BJ (cell line): ENCODE measurements around the gene KIF26B. TPM values are rescaled to one million over a fixed set of nuclear protein-coding genes. Genes with fewer than 3 reads are reported as not detected.
A peak's percentile ranks its signal among the peaks of the same experiment; 100 is the strongest.

Experiments used
- CTCF ChIA-PET: fragments of 350-600 bp; formaldehyde crosslinking; extraction: SDS; loops from one replicate; lab custom pipeline; 2021; ENCODE audit warnings: antibody characterized with exemption, inconsistent platforms; lab: Yijun Ruan, JAX
- POLR2A ChIA-PET: fragments of 300-600 bp; sonication (Branson Sonifier 250); formaldehyde crosslinking; extraction: SDS; loops from one replicate; lab custom pipeline; 2021; ENCODE audit warnings: antibody characterized with exemption; lab: Charles Lee
- DNase-seq: peaks from one replicate; pipeline ENCODE4 v3.0.0-alpha.2; 2011; ENCODE audit warnings: low read depth
- H3K27me3 ChIP-seq: 2 replicates; pipeline ENCODE4 v1.6.0; 2011; ENCODE audit warnings: low read length; ENCODE audit not compliant: control insufficient read depth, insufficient read depth
- H3K36me3 ChIP-seq: 2 replicates; pipeline ENCODE4 v1.5.1; 2011; ENCODE audit warnings: low read length; ENCODE audit not compliant: control insufficient read depth, insufficient read depth
- H3K4me3 ChIP-seq: 2 replicates; pipeline ENCODE4 v1.5.1; 2011; ENCODE audit warnings: low read depth, mild to moderate bottlenecking, control low read depth, low read length
- CTCF ChIP-seq: IDR thresholded peaks from 2 replicates; pipeline ENCODE4 v1.5.1; 2011; ENCODE audit warnings: low read depth, mild to moderate bottlenecking, control low read depth, inconsistent platforms, low read length, moderate library complexity; ENCODE audit not compliant: insufficient read depth
- polyA plus RNA-seq: library from polyadenylated mRNA; depleted of rRNA; stranded (reverse); fragments of >200 nt; gene quantifications from 2 replicates; pipeline ENCODE4 v1.2.3, GENCODE V29; 2011

The KIF26B gene
- polyA plus RNA-seq, 1 experiment, result 2.8 TPM

DNA sequence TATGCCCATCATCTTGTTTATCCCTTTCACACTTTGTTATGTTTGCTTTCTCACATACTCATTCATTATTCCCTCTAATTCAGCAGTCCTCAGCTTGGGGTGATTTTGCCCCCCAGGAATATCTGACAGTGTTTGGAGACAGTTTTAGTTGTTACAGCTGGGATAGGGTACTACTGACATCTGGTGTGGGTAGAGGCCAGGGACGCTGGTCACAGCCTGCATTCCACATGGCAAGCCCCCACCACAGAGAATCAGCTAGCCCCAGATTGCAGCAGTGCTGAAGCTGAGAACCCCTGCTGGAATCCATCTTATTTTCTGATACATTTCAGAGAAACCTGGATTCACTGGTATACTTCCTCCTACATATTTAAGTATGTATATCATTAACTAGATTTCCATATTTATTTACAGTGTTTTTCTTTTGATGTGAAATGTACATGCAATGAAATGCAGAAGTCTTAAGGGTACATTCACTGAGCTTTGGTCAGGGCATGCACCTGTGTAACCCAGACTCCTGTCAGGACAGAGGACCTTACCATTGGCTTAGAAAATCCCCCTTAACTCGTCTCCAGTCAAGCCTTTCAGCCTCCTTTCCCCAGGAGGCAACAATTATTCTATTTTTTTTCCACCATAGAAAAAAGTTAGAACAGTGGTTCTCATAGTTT, 68.3 kb downstream of the KIF26B start:
- POLR2A ChIA-PET, result no interaction called here

GRCh38 chr1:245225322-245226202, 70.8 kb downstream of the KIF26B start:
- H3K27me3 ChIP-seq, result no peaks in the 10 kb centered on the region
- no peaks in the 10 kb centered on the region for H3K36me3 ChIP-seq
- CTCF ChIA-PET, result interaction anchor here (0.8 kb wide), 1 partner anchor 9 kb away, joined by 3 read pairs; no protein-coding TSS in a partner anchor
- POLR2A ChIA-PET, result no interaction called here
- no peak overlapping the region for H3K4me3 ChIP-seq
- DNase-seq, result no peak
- 0 out of 2 replicates have a peak, but pooled peaks have one; percentile 5 for TF ChIP-seq CTCF

More for the DNA sequence above, 68.3 kb downstream of the KIF26B start:
- no peaks in the 10 kb centered on the region for H3K27me3 ChIP-seq
- no peak for DNase-seq
- CTCF ChIA-PET, result interaction anchor here (0.6 kb wide), 1 partner anchor 1150 kb away, joined by 3 read pairs; no protein-coding TSS in a partner anchor
- no peak overlapping the region for H3K4me3 ChIP-seq
- no peaks in the 10 kb centered on the region for H3K36me3 ChIP-seq
- TF ChIP-seq CTCF, result no peak

GRCh38 chr1:245226203-245226499, 71.4 kb downstream of the KIF26B start:
- no peak overlapping the region for H3K4me3 ChIP-seq
- H3K27me3 ChIP-seq, result no peaks in the 10 kb centered on the region
- TF ChIP-seq CTCF, result no peak
- no peaks in the 10 kb centered on the region for H3K36me3 ChIP-seq
- ChIA-PET POLR2A (no interaction called here), CTCF (no interaction called here)
- no peak for DNase-seq

- H3K27me3 ChIP-seq, result no peaks in the 10 kb centered on the region
- no peak for DNase-seq
- TF ChIP-seq CTCF, result no peak
- ChIA-PET POLR2A (no interaction called here), CTCF (no interaction called here)
- H3K4me3 ChIP-seq, result no peak overlapping the region
- no peaks in the 10 kb centered on the region for H3K36me3 ChIP-seq
Observed at GRCh38 chr1:245229051-245229450, 74.3 kb downstream of the KIF26B start.

DNA sequence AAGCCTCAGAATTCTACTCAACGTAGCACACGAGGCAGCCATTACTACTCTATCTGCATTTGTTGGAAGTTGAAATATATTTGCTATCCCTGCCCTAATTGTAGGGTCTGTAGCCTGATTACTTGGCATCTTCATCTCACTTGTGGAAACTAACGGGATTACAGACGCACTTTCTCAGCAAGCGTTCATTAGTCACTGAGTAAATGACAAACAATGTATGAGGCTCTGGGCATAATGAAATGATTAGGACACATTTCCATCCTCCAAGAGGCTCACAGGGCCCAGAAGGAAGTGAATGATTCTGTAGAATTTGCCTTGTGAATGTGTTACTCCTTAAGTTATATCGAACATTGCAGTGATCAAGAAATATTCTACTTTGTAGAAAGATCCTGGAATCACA, 78.1 kb downstream of the KIF26B start:
- Histone ChIP-seq H3K36me3 (0 out of 2 replicates have a peak, but pooled peaks cover 1% of the 10 kb centered on the region), H3K27me3 (no peaks in the 10 kb centered on the region; the same call in 1 of the 2 replicates), H3K4me3 (no peak overlapping the region)
- POLR2A ChIA-PET, result no interaction called here
- DNase-seq, result no peak
- no peak for TF ChIP-seq CTCF
- CTCF ChIA-PET, result no interaction called here
